Gastroesophageal sphincter (tissue), 3 donors: ENCODE measurements around the gene TADA2B.

Experiments used
- POLR2A ChIP-seq, 2 donors: fragments of 450-650 bp; IDR thresholded peaks; one replicate each; pipeline ENCODE4 v1.6.1; 2017; ENCODE audit warnings: antibody characterized with exemption in 2 of 2, mild to moderate bottlenecking in 2 of 2, moderate library complexity in 1 of 2
- TF ChIP-seq, protein P1 (sequence below), 4 experiments: fragments of 200-600 bp in 2 of 4; fragments of 450-650 bp in 2 of 4; sonication (generic) in 1 of 4; IDR thresholded peaks; one replicate each; pipeline ENCODE4 v1.5.1; 2017 to 2019; ENCODE audit warnings: antibody characterized with exemption in 4 of 4, mild to moderate bottlenecking in 2 of 4, moderate library complexity in 2 of 4

DNA sequence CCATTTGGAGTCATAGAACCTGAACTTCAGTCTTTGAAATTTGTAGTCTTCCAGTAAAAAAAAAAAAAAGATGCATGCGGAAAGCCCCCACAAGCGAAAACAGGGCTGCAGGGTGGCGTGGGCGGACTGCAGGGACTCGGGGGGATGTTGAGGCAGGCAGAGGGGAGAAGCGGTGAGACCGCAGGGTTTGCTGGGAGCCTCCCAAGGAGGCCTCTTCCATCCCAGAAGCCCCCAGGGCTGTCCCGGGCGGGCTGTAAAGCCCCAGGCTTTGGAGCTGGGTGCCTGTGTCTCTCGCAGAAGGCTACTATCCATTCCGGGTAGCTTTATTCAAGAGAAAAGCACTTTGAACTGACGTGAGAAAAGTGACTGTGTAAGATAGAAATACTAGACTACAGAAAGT is 46.7 kb upstream of the TADA2B start:
- no peak for TF ChIP-seq POLR2A (IDR thresholded peaks at IDR 0.05)
- TF ChIP-seq, protein P1, sequence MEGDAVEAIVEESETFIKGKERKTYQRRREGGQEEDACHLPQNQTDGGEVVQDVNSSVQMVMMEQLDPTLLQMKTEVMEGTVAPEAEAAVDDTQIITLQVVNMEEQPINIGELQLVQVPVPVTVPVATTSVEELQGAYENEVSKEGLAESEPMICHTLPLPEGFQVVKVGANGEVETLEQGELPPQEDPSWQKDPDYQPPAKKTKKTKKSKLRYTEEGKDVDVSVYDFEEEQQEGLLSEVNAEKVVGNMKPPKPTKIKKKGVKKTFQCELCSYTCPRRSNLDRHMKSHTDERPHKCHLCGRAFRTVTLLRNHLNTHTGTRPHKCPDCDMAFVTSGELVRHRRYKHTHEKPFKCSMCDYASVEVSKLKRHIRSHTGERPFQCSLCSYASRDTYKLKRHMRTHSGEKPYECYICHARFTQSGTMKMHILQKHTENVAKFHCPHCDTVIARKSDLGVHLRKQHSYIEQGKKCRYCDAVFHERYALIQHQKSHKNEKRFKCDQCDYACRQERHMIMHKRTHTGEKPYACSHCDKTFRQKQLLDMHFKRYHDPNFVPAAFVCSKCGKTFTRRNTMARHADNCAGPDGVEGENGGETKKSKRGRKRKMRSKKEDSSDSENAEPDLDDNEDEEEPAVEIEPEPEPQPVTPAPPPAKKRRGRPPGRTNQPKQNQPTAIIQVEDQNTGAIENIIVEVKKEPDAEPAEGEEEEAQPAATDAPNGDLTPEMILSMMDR (IDR thresholded peaks at IDR 0.05): no peak
